ENCODE measurements around the gene TROAP. TPM values are rescaled to one million over a fixed set of nuclear protein-coding genes. Genes with fewer than 3 reads are reported as not detected.
"Not testable (repeated sequence)": the region's sequence is repeated elsewhere in the genome, so short reads cannot be mapped to it uniquely, and the experiment has no call there.

Gene TROAP
- total RNA-seq, 2 donors from 2014 or later = 60.5 to 87.4 TPM

DNA sequence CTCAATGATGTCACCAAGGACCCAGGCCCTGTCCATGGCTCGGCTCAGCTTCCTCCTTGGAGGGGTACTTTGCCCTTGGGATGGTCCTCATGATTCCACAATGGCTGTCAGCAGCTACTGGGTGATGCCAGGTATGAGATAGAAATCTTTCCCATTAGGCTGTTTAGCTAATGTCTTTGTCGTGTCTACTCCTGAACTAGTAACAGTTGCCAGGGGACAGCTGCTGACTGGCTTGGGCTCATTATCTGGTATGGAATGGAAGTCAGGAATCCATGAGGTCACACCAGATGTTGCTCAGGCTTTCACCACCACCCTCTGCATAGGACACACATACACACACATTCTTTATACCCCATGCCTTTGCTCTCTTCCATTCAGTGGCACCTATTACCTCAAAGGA, 18.9 kb upstream of the TROAP start:
- TF ChIP-seq, protein P1, sequence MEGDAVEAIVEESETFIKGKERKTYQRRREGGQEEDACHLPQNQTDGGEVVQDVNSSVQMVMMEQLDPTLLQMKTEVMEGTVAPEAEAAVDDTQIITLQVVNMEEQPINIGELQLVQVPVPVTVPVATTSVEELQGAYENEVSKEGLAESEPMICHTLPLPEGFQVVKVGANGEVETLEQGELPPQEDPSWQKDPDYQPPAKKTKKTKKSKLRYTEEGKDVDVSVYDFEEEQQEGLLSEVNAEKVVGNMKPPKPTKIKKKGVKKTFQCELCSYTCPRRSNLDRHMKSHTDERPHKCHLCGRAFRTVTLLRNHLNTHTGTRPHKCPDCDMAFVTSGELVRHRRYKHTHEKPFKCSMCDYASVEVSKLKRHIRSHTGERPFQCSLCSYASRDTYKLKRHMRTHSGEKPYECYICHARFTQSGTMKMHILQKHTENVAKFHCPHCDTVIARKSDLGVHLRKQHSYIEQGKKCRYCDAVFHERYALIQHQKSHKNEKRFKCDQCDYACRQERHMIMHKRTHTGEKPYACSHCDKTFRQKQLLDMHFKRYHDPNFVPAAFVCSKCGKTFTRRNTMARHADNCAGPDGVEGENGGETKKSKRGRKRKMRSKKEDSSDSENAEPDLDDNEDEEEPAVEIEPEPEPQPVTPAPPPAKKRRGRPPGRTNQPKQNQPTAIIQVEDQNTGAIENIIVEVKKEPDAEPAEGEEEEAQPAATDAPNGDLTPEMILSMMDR (conservative IDR thresholded peaks at IDR 0.05) = no peak
- peaks cover 57% of the 10 kb centered on the region for H3K27me3 Mint-ChIP-seq (ENCODE audit: insufficient read depth)
- Histone ChIP-seq H3K27me3 (ENCODE audit: control insufficient read depth, insufficient read depth, low read length, poor library complexity, severe bottlenecking) (no peaks in the 10 kb centered on the region), H3K9me3 (ENCODE audit: control insufficient read depth, low read length) (no peaks in the 10 kb centered on the region), H3K36me3 (ENCODE audit: control insufficient read depth, insufficient read depth, low read length) (no peaks in the 10 kb centered on the region), H3K4me1 (ENCODE audit: control insufficient read depth, insufficient read depth, low read length) (no peaks in the 10 kb centered on the region), H3K4me3 (ENCODE audit: low read length) (no peak overlapping the region), H3K9ac (ENCODE audit: extremely low read depth, low read length, poor library complexity, severe bottlenecking) (no peak overlapping the region), H3K27ac (ENCODE audit: low read depth, low read length) (no peak overlapping the region)
- DNase-seq = no peak
- 88 to 92% methylated on average over 1 to 2 of the region's 2 CpGs for WGBS, 2 experiments (ENCODE audit: insufficient coverage in 1 of 2, insufficient read length in 1 of 2)
- H3K36me3 Mint-ChIP-seq (ENCODE audit: low read depth) = no peaks in the 10 kb centered on the region
- H3K4me3 Mint-ChIP-seq = no peak overlapping the region
- H3K27ac Mint-ChIP-seq = no peak overlapping the region
- H3K4me1 Mint-ChIP-seq = peaks cover 5% of the 10 kb centered on the region
- no peaks in the 10 kb centered on the region for H3K9me3 Mint-ChIP-seq

DNA sequence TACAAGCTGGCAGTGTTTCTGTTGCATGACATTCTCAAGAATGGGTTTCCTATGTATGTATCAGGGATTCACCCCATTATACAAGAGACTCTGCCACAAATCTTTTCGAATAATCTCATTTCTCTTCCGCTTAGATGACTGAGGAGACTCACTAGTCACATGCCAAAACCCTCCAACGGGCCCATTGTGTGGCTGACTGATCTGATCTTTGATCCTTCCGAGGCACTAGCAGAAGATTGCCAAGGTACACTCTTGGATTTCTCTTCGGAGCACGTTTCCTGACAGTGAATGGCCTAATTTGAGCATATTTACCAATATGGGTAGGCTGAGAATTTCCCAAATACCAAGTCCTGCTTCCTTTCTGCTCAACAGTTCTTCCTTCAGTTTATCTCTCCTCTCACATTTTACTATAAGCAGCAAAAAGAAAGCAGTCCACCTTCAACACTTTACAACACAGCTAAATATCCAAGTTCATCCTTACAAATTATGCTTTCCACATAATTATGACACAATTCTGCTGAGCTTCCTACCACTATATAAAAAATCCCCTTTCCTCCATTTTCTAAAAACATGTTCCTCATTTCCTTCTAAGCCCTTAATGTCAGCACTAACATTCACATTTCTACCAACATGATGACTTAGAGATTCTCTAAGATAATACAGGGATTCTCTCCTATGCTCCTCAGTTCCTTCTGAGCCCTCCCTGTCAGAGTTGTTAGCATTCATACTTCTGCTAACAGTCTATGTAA, 17.1 kb upstream of the TROAP start:
- Histone ChIP-seq H3K4me1 (ENCODE audit: control insufficient read depth, insufficient read depth, low read length) (no peaks in the 10 kb centered on the region), H3K27ac (ENCODE audit: low read depth, low read length) (no peak overlapping the region), H3K27me3 (ENCODE audit: control insufficient read depth, insufficient read depth, low read length, poor library complexity, severe bottlenecking) (no peaks in the 10 kb centered on the region), H3K9ac (ENCODE audit: extremely low read depth, low read length, poor library complexity, severe bottlenecking) (no peak overlapping the region), H3K36me3 (ENCODE audit: control insufficient read depth, insufficient read depth, low read length) (no peaks in the 10 kb centered on the region), H3K4me3 (ENCODE audit: low read length) (no peak overlapping the region), H3K9me3 (ENCODE audit: control insufficient read depth, low read length) (no peaks in the 10 kb centered on the region)
- WGBS, 2 experiments (ENCODE audit: insufficient coverage in 1 of 2, insufficient read length in 1 of 2) = 83 to 91% methylated on average over 5 to 6 of the region's 6 CpGs
- peaks cover 50% of the 10 kb centered on the region for H3K27me3 Mint-ChIP-seq (ENCODE audit: insufficient read depth)
- no peak overlapping the region for H3K4me3 Mint-ChIP-seq
- TF ChIP-seq, protein P1 (conservative IDR thresholded peaks at IDR 0.05) = no peak
- no peaks in the 10 kb centered on the region for H3K9me3 Mint-ChIP-seq
- H3K36me3 Mint-ChIP-seq (ENCODE audit: low read depth) = no peaks in the 10 kb centered on the region
- no peak for DNase-seq
- peaks cover 5% of the 10 kb centered on the region for H3K4me1 Mint-ChIP-seq
- H3K27ac Mint-ChIP-seq = no peak overlapping the region

DNA sequence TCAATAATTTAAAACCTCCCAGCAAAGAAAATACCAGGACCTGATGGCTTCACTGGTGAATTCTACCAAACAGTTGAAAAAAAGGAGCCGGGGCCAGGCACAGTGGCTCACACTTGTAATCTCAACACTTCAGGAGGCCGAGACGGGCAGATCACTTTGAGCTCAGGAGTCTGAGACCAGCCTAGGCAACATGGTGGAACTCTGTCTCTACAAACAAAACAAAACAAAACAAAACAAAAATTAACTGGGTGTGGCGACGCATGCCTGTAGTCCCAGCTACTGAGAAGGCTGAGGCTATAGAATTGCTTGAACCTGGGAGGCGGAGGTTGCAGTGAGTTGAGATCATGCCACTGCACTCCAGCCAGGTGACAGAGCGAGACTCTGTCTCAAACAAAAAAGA, 13.7 kb upstream of the TROAP start:
- H3K36me3 Mint-ChIP-seq (ENCODE audit: low read depth) = no peaks in the 10 kb centered on the region
- no peak for DNase-seq
- Histone ChIP-seq H3K27me3 (ENCODE audit: control insufficient read depth, insufficient read depth, low read length, poor library complexity, severe bottlenecking) (no peaks in the 10 kb centered on the region), H3K9me3 (ENCODE audit: control insufficient read depth, low read length) (no peaks in the 10 kb centered on the region), H3K27ac (ENCODE audit: low read depth, low read length) (no peak overlapping the region), H3K9ac (ENCODE audit: extremely low read depth, low read length, poor library complexity, severe bottlenecking) (no peak overlapping the region), H3K36me3 (ENCODE audit: control insufficient read depth, insufficient read depth, low read length) (no peaks in the 10 kb centered on the region), H3K4me3 (ENCODE audit: low read length) (no peak overlapping the region), H3K4me1 (ENCODE audit: control insufficient read depth, insufficient read depth, low read length) (no peaks in the 10 kb centered on the region)
- H3K4me1 Mint-ChIP-seq = no peaks in the 10 kb centered on the region
- no peak overlapping the region for H3K4me3 Mint-ChIP-seq
- no peaks in the 10 kb centered on the region for H3K9me3 Mint-ChIP-seq
- 92 to 94% methylated on average over 3 to 7 of the region's 7 CpGs for WGBS, 2 experiments (ENCODE audit: insufficient coverage in 1 of 2, insufficient read length in 1 of 2)
- TF ChIP-seq, protein P1 (conservative IDR thresholded peaks at IDR 0.05) = no peak
- H3K27me3 Mint-ChIP-seq (ENCODE audit: insufficient read depth) = peaks cover 47% of the 10 kb centered on the region
- H3K27ac Mint-ChIP-seq = no peak overlapping the region

DNA sequence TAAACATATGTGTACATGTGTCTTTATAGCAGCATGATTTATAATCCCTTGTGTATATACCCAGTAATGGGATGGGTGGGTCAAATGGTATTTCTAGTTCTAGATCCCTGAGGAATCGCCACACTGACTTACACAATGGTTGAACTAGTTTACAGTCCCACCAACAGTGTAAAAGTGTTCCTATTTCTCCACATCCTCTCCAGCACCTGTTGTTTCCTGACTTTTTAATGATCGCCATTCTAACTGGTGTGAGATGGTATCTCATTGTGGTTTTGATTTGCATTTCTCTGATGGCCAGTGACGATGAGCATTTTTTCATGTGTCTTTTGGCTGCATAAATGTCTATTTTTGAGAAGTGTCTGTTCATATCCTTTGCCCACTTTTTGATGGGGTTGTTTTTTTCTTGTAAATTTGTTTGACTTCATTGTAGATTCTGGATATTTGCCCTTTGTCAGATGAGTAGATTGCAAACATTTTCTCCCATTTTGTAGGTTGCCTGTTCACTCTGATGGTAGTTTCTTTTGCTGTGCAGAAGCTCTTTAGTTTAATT, 12.5 kb upstream of the TROAP start:
- H3K4me3 Mint-ChIP-seq; H3K27ac Mint-ChIP-seq; H3K36me3 Mint-ChIP-seq (ENCODE audit: low read depth); H3K4me1 ChIP-seq (ENCODE audit: control insufficient read depth, insufficient read depth, low read length); H3K9me3 ChIP-seq (ENCODE audit: control insufficient read depth, low read length); H3K9me3 Mint-ChIP-seq; H3K27ac ChIP-seq (ENCODE audit: low read depth, low read length); H3K4me3 ChIP-seq (ENCODE audit: low read length); DNase-seq; H3K9ac ChIP-seq (ENCODE audit: extremely low read depth, low read length, poor library complexity, severe bottlenecking); H3K36me3 ChIP-seq (ENCODE audit: control insufficient read depth, insufficient read depth, low read length); H3K4me1 Mint-ChIP-seq; H3K27me3 ChIP-seq (ENCODE audit: control insufficient read depth, insufficient read depth, low read length, poor library complexity, severe bottlenecking): not testable (repeated sequence)
- peaks cover 45% of the 10 kb centered on the region for H3K27me3 Mint-ChIP-seq (ENCODE audit: insufficient read depth)
- WGBS, 2 experiments (ENCODE audit: insufficient coverage in 1 of 2, insufficient read length in 1 of 2) = no CpG with 5 or more reads among the region's 3 CpGs

All from endodermal cell (in vitro differentiated cells).